G401.6 (cell line): ENCODE results near the gene SPRYD3.
"Not testable (repeated sequence)": the region's sequence is repeated elsewhere in the genome, so short reads cannot be mapped to it uniquely, and the experiment has no call there.

Experiments used
- FAIRE-seq: peaks from 2 replicates; lab custom pipeline; 2012; peaks lifted over from hg19 to GRCh38; lab: Jason Lieb, UNC

Gene SPRYD3

GRCh38 chr12:53049571-53050318 lies 29.4 kb downstream of the SPRYD3 start, which contains the start of gene TNS2:
TSS of gene TNS2 (plus strand) at chr12:53050065. CDS start at chr12:53050186, 121 bp downstream.
- no peak for FAIRE-seq

DNA sequence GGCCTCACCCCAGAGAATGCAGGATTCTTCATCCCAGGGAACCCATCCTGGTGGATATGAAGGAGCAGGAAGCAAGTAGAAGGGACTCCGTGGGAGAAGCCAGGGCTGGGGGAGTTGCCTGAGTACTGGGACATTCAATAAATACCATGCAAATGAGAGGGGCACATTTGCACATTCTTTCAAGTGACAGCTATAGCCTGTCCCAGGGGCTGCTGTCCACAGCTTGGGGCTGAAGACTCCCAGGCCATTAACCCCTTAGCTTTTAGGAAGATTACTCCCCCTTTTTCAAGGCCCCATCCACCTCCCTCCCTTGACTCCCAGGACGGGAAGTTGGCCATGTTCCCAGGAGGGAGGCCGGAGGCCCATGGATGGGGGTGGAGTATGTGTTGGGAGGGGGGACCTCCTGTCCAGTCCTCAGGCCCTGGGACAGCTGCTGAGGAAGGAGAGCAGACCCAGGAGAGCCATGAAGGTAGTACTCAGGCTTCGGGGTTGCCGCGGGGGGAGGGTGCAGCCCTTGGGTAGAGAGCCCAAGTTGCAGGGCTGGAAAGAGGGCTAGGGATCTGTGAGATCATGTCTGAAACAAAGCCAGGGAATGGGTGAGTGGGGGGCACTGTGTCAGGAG lies 30.3 kb downstream of the SPRYD3 start:
- FAIRE-seq, result no peak

- no peak for FAIRE-seq
Observed at GRCh38 chr12:53048033-53048779, 31.0 kb downstream of the SPRYD3 start.

DNA sequence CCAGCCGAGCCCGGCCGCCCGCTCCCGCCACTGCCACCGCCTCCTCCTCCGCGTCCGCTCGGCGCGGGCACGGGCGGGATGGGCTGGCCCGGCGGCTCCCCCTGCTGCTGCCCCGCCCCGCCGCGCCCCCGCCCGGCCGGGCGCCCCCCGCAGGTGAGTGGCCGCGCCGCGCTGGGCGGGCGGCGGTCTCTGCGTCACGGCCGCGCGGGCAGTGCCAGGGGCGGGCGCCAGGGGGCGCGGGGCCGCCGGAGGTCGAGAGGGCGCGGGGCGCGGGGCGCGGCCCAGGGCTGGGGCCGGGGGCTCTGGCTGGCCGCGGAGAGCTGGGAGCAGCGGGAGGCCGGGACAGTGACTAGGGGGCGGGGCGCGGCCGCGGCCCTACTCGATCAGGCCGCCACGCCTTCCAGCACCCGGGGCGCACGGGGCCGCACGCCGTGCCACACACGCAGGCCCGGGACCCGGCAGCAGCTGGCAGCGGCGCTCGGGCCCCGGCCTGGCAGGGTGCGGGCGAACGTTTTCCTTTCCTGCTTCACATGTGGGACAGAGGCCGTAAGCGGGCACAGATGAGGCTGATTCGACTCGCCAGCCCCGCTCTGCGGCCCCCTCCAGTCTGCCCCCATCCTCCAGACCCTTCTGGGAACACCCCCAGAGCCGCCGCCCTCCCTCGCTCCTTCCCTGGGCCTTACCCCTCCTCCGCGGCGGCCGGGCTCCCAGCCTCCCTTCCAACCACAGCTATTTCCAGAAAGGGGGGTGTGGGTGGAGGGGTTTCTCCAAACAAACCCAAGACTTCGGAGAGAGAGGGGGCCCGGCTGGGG lies 31.8 kb downstream of the SPRYD3 start:
- FAIRE-seq, result no peak

DNA sequence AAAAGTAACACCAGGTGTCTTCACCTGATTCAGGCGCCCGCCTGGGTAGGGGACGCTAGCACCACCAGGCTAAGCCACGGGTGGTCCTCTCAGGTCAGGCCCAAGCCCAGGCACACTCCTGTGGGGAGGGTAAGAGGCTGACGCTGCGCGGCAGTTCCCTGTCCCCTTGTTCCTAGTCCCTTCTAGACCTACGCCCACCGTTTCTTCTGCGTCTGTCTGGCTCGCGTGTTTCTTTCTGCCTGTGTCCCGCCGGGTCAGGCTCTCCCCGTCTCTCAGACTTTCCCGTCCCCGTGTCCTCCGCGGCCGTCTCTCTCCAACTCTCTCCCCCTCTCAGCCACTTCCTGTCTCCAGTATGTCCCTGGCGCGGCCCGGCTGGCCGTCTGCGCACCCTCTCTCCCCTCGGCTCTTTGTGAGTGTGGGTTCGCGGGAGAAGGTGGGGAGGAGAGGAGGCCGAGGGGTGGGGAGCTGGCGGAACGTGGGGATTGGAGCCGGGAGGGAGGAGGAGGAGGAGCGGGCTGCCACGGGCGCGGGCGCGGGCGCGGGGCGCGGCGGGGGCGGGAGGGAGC lies 32.5 kb downstream of the SPRYD3 start:
- FAIRE-seq, result no peak

DNA sequence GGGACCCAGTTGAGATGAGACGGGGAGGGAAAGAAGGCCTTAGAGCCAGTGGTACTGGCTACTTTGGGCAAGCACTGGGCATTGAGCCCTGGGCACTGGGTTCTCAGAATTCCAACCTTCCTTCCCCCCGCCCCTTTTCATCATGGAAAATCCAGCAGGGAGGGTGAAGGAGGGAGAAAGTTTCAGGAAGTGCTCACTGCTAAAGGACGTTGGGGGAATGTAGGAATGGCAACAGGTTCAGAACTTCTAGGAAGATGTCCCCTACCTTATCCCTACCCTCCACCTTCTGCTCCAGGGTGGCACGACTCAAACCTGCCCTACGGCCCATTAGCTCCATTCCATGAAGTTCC lies 33.5 kb downstream of the SPRYD3 start:
- FAIRE-seq, result no peak

DNA sequence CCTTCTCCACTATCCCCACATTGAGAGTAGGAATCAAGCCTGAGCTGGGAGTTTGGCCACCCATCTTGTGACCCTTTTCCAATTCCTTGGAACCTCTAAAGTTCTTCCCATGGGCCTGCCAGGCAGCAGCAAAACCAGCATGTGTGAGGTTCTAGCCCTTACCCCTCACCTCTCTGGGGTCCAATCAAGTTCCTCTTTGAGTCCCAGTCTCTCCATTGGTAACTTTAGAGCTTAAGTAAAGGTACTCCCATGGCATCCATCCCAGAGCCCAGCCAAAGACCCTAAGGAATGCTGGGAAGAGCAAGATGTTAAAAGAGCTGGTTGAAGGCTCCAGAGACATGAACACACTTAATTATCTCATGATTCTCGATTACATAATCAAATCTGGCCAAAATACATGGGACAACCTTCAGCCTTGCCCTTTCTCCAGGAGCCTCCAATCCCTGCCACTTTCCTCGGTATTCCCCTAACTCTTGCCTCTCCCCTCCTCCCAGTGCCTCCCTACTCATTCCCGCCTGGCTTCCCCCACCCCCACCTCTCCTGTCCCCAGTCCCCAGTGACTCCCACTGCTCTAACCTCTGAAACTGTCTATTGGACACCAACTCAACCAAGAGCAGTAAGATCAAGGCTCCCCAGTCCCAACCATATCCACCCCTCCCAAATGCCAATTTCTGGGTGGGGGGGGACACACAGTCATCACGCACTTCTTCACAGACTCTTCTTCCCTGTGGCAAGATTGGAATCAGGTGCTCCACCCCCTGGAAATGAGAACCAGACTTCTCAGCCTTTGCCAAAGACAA lies 34.1 kb downstream of the SPRYD3 start:
- no peak for FAIRE-seq

- no peak for FAIRE-seq
Observed at GRCh38 chr12:53044052-53044581, 35.1 kb downstream of the SPRYD3 start.

DNA sequence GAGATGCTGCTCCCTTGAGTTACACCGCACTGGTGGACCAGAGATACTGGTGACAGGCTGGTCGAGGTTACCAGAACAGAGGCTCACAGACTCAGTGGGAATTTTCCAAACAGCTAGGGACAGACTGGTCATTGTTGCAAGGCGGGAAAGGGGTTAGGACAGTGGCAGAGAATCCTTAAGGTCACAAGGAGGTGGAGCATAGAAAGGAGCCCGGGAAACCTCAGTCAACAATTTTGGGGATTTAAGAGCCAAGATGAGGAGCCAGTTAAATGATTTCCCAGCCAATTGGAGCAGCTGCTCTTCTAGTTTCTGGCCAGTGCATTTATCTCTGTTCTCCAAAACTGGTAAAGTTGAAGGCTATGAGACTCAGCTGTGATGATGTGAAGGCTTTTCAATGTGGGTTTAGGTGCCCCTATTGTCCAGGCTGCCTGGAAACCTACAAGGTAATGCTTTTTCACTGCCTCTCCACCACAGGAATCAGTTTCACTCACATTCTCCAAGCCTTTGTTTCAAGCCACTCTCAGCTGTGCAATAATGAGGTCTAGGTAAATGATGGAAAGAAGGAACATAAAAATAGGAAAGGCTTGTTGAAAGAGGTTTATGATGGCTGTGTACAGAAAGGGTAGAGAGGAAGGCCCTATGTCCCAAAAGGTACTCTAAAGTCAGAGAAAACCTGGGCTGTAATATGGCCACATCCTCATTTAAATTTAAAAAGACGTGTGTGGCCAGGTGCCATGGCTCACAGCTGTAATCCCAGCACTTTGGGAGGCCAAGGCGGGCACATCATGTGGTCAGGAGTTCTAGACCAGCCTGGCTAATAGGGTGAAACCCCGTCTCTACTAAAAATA lies 36.4 kb downstream of the SPRYD3 start:
- FAIRE-seq, result no peak

GRCh38 chr12:53039851-53040250 lies 39.3 kb downstream of the SPRYD3 start:
- FAIRE-seq, result no peak

- no peak for FAIRE-seq
Observed at GRCh38 chr12:53036802-53037201, 42.4 kb downstream of the SPRYD3 start.

GRCh38 chr12:53034459-53034858 lies 44.7 kb downstream of the SPRYD3 start:
- no peak for FAIRE-seq

- not testable (repeated sequence) for FAIRE-seq
Observed at GRCh38 chr12:53033832-53034231, 45.4 kb downstream of the SPRYD3 start.

GRCh38 chr12:53031616-53032015 lies 47.6 kb downstream of the SPRYD3 start:
- no peak for FAIRE-seq

GRCh38 chr12:53027014-53027413 lies 52.2 kb downstream of the SPRYD3 start:
- not testable (repeated sequence) for FAIRE-seq

- FAIRE-seq, result no peak
Observed at GRCh38 chr12:53025250-53025649, 53.9 kb downstream of the SPRYD3 start.

DNA sequence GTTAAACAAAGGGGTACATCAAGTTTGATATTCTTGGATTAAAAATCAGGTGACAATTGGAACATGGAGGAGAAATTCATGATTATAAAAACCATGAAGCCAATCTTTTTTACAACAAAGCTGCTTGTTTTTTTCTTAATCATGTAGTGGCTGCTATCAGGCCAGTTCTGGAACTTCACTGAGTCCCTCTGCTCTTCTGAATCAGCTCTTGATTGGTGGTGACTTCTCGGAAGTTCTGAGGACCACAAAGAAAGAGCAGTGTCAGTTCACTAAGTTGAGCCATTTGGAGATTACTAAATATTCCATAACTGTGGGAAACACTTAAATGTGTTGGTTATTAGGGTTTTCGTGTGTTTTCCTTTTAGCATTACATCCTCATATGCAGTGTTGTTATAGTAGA lies 64.5 kb downstream of the SPRYD3 start:
- FAIRE-seq, result no peak
